GM18951 (cell line): ENCODE results near the gene NCKAP5.

Source experiments
- POLR2A ChIP-seq: IDR thresholded peaks from 4 replicates; pipeline ENCODE4 v1.6.1; 2011; ENCODE audit warnings: mild to moderate bottlenecking; ENCODE audit not compliant: insufficient read length, insufficient read depth; ENCODE audit errors: extremely low read depth
- in situ Hi-C: fragments of 300-500 bp; cut with MboI; formaldehyde crosslinking; loops from one replicate; pipeline ENCODE4 v1.12.0; 2022; ENCODE audit warnings: low sequenced_read_pairs, mixed read lengths, inconsistent platforms; ENCODE audit not compliant: unreplicated experiment

Gene NCKAP5

GRCh38 chr2:132798341-132798740, 769.9 kb downstream of the NCKAP5 start:
- no peak for TF ChIP-seq POLR2A
- in situ Hi-C loops: no loop called here

- in situ Hi-C loops: no loop called here
- TF ChIP-seq POLR2A: no peak
Observed at GRCh38 chr2:132797556-132797955, 770.7 kb downstream of the NCKAP5 start.

GRCh38 chr2:132797071-132797470, 771.2 kb downstream of the NCKAP5 start:
- no peak for TF ChIP-seq POLR2A
- in situ Hi-C loops: no loop called here

GRCh38 chr2:132795220-132795619, 773.0 kb downstream of the NCKAP5 start:
- in situ Hi-C loops: no loop called here
- no peak for TF ChIP-seq POLR2A

GRCh38 chr2:132793532-132793931, 774.7 kb downstream of the NCKAP5 start:
- in situ Hi-C loops: no loop called here
- no peak for TF ChIP-seq POLR2A

- in situ Hi-C loops: no loop called here
- TF ChIP-seq POLR2A: no peak
Observed at GRCh38 chr2:132790207-132790785, 778.0 kb downstream of the NCKAP5 start.

- in situ Hi-C loops: no loop called here
Observed at GRCh38 chr2:132789066-132789465, 779.2 kb downstream of the NCKAP5 start.

GRCh38 chr2:132788310-132788838, 779.9 kb downstream of the NCKAP5 start:
- in situ Hi-C loops: no loop called here
- no peak for TF ChIP-seq POLR2A

More at GRCh38 chr2:132789066-132789465, 779.2 kb downstream of the NCKAP5 start:
- no peak for TF ChIP-seq POLR2A

GRCh38 chr2:132783883-132784282, 784.4 kb downstream of the NCKAP5 start:
- TF ChIP-seq POLR2A: no peak
- in situ Hi-C loops: no loop called here

GRCh38 chr2:132782176-132782783, 786.0 kb downstream of the NCKAP5 start:
- in situ Hi-C loops: no loop called here
- TF ChIP-seq POLR2A: no peak

- in situ Hi-C loops: no loop called here
Observed at GRCh38 chr2:132780651-132781050, 787.6 kb downstream of the NCKAP5 start.

GRCh38 chr2:132779206-132779721, 789.0 kb downstream of the NCKAP5 start:
- in situ Hi-C loops: no loop called here
- no peak for TF ChIP-seq POLR2A

More at GRCh38 chr2:132780651-132781050, 787.6 kb downstream of the NCKAP5 start:
- no peak for TF ChIP-seq POLR2A

GRCh38 chr2:132776287-132776686, 792.0 kb downstream of the NCKAP5 start:
- in situ Hi-C loops: no loop called here
- no peak for TF ChIP-seq POLR2A

- no peak for TF ChIP-seq POLR2A
- in situ Hi-C loops: no loop called here
Observed at GRCh38 chr2:132774189-132774588, 794.1 kb downstream of the NCKAP5 start.
